ENCODE measurements around the gene THAP12. TPM values are rescaled to one million over a fixed set of nuclear protein-coding genes. Genes with fewer than 3 reads are reported as not detected.

The THAP12 gene
- total RNA-seq, 1 donor from 2014 or later = 92.5 TPM

- DNase-seq (ENCODE audit: low spot score in 2 of 2) (no peak), FAIRE-seq (no peak)
Measured at GRCh38 chr11:76382209-76382608, 1.3 kb upstream of the THAP12 start.

DNA sequence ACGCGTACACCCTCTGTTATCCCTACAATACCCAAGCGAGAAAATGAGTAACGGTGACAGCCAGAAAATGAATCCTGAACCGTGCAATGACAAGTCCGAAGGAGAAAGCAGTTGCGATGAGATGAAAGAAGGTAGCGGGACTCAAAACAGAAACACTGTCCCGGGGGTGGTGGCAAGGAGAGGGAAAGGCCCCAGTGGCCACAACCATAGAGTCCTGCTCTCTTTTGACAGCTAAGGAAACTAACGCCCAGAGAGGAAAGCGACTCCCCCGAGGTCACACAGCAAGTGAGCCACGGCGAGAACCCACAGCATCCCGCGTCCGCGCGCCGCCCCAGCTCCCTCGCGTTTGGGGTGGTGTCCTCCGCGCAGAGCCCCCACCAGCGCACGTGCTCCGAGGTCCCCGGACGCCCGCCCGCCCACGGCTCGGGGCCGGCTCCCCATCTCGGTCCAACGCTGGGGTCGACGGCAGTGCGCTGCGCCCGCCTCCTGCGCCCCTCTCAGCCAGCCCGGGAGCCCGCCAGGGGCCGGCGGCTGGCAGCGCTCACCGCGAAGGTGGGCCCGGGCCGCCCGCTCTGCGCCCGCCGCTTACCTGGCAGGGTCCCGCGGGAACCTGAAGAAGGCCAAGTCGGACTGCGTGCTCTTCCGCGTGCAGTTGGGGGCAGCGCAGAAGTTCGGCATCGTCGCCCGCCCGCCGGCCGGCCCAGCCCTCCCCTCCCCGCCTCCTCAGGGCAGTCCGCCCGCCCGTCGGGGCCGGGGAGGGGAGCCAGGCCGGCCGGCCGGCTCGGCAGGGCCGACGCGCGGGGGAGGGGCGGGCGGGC, 564 bp downstream of the THAP12 start:
- no peak for FAIRE-seq
- DNase-seq (ENCODE audit: low spot score in 2 of 2) = peak; percentile 25 to 54

- no peak for DNase-seq (ENCODE audit: low spot score in 2 of 2)
- no peak for FAIRE-seq
Measured at GRCh38 chr11:76379807-76380158, 1.1 kb downstream of the THAP12 start.

DNA sequence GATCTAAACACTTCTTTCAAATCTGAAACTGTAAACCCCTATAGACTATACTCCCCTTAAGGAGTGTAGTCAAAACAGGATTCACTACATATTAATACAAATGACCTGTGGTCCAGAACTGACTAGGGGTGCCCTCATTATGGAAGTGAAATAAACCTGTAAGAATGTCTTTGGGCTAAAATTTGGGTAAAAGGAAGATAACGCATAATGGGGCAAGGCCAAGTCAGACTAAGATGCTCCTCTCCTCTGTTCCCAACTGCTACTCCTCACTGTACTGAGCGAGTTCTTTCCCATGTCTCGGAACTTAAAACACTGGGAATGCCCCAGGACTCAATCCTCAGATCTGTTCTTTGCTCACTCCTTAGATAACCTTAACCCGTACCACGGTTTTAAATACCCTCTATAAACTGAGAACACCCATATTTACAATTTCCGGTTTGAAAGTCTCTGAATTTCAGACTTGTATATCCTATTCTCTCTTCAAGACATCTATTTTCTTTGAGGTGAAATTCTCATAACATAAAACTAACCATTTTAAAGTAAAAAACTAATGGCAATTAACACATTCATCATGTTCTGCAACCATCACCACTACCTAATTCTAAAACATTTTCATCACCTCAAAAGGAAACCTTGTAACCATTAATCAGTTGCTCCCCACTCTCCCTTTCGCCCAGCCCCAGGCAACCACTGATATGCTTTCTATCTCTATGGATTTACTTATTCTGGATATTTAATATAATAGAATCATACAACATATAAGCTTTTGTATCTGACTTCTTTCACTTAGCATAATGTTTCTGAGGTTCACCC, 4.0 kb downstream of the THAP12 start:
- DNase-seq (ENCODE audit: low spot score in 2 of 2) = no peak
- no peak for FAIRE-seq

- DNase-seq (ENCODE audit: low spot score in 2 of 2) (peak in 1 of 2 donors; percentile 25), FAIRE-seq (no peak)
Measured at GRCh38 chr11:76371170-76371569, 9.8 kb downstream of the THAP12 start.

DNA sequence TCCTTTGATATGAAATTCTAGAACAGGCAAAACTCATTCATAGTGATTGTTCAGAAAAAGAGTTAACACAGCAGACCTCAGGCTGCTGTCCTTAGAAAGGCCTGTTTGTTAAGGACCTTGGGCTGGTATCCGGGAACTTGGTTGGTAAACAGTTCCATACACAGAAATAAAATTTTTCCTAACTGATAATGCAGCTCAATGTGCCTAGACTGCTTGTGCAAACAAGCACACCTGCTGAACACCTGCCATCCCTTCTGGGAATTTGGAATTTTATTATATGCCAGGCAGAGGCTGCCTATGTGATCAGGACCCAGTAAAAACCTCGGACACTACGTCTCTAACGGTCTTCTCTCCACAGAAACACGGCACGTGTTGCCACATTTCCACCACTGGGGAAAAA, 11.5 kb downstream of the THAP12 start:
- DNase-seq (ENCODE audit: low spot score in 2 of 2) (no peak), FAIRE-seq (no peak)

DNA sequence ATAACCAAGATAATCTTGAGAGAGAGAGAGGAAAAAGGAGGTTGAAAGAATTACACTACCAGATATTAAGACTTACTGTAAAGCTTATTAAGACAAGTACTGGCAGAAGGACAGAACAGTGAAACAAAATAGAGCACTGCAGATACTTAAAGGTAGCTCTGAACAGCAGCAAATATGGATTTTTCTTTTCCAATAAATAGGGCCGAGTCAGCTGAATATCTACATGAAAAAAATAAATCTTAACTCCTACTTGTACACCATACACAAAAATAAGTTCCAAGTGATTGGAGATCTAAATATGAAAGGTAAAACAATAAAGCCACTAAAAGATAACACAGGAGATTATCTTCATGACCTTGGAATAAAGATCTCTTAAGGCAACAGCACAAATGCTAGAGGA, 12.4 kb downstream of the THAP12 start:
- DNase-seq (ENCODE audit: low spot score in 2 of 2) (no peak), FAIRE-seq (no peak)

DNA sequence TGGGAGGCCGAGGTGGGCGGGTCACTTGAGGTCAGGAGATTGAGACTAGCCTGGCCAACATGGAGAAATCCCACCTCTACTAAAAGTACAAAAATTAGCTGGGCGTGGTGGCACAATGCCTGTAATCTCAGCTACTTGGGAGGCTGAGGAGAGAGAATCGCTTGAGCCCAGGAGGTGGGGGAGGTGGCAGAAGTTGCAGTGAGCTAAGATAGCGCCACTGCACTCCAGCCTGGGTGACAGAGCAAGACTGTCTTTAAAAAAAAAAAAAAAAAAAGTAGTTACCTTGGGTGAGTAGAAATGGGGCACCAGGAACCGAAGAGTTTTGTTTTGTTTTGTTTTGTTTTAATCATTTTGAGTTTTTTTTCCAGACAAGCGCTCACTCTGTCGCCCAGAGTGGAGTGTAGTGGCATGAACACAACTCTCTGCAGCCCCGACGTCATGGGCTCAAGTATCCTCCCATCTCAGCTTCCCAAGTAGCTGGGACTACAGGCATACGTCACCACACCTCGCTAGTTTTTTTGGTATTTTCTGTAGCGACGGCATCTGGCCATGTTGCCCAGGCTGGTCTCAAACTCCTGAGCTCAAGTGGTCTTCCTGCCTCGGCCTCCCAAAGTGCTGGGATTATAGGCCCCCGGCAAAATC, 15.8 kb downstream of the THAP12 start:
- no peak for FAIRE-seq
- DNase-seq (ENCODE audit: low spot score in 2 of 2) = no peak

GRCh38 chr11:76362716-76363115, 18.2 kb downstream of the THAP12 start:
- FAIRE-seq (no peak), DNase-seq (ENCODE audit: low spot score in 2 of 2) (no peak)

- FAIRE-seq (no peak), DNase-seq (ENCODE audit: low spot score in 2 of 2) (no peak)
Measured at GRCh38 chr11:76361776-76362175, 19.2 kb downstream of the THAP12 start.

- no peak for FAIRE-seq
- no peak for DNase-seq (ENCODE audit: low spot score in 2 of 2)
Measured at GRCh38 chr11:76361374-76361773, 19.6 kb downstream of the THAP12 start.

DNA sequence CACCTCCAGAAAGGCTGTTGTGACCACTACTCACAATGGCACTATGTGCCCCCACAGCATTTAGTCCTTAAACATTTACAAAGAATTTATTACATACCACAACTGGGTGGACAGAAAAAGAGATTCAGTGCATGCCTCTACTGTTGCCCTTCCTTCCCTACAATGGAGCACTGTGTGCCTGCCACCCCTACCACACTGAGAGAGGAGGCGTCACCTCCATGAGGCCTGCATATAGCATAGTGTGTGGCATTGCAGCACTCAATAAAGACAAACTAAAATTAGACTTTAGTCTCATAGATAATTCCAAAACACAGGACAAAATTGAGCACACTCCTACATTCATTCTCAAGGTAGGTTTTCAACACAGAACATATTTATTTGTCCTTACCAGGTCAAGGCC, 25.8 kb downstream of the THAP12 start:
- no peak for DNase-seq (ENCODE audit: low spot score in 2 of 2)

GRCh38 chr11:76348348-76348747, 32.6 kb downstream of the THAP12 start:
- DNase-seq (ENCODE audit: low spot score in 2 of 2) = no peak
- no peak for FAIRE-seq

More for the DNA sequence above, 25.8 kb downstream of the THAP12 start:
- FAIRE-seq = no peak

DNA sequence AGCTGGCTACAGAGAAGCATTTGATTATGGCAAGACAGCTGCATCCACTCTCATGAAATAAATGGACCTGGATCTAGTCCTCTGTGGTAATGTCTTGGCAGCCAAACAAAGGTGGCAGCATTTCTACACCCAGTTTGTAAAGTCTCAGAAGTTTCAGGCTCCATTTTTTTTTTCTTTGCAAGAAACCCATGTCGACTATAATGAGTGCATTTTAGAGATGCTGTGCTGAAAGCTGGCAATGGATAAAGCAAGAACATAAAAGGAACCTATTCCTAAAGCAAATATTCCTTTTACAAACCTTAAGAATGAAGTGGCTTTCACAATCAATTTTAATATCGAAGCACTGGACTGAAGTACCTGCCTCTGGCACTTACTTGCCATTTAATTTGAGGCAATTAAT, 33.5 kb downstream of the THAP12 start:
- FAIRE-seq (no peak), DNase-seq (ENCODE audit: low spot score in 2 of 2) (no peak)

DNA sequence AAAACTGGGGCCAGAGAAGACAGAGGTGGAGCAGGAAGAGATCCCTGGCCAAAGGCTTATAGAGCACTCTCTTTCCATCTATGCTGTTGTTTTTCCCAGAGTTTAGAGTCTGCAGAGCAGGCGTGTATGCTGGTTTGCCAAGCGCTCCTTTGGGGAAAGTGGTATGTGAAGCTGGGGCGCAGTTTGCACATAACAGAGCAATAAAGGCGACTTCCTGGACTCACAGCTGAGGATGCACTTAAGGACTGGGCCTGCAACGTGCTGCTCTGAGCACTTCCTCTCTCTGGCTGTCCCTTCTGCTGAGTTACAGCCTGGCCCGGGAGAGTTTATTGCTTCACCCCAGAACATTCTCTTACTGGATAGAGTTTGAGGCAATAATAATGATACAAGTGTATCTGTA, 41.7 kb downstream of the THAP12 start:
- DNase-seq (ENCODE audit: low spot score in 2 of 2) = no peak
- FAIRE-seq = no peak

- DNase-seq (ENCODE audit: low spot score in 2 of 2) = no peak
- no peak for FAIRE-seq
Measured at GRCh38 chr11:76337923-76338322, 43.0 kb downstream of the THAP12 start.

DNA sequence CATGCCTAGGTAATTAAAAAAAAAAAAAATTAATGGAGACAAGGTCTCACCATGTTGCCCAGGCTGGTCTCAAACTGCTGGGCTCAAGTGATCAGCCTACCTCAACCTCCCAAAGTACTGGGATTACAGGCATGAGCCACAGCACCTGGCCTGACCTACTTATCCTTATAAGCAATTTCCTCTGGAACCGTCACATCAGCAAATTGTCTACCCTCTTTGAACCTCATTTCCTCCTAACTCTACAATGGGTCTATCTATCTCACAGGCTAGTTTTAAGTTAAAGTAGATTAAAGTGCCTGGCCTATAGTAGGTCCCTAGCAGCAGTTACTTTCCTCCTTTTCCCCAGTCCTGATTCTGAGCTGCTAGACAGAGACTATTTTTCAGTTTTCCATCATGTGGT, 43.5 kb downstream of the THAP12 start:
- FAIRE-seq (no peak), DNase-seq (ENCODE audit: low spot score in 2 of 2) (no peak)

DNA sequence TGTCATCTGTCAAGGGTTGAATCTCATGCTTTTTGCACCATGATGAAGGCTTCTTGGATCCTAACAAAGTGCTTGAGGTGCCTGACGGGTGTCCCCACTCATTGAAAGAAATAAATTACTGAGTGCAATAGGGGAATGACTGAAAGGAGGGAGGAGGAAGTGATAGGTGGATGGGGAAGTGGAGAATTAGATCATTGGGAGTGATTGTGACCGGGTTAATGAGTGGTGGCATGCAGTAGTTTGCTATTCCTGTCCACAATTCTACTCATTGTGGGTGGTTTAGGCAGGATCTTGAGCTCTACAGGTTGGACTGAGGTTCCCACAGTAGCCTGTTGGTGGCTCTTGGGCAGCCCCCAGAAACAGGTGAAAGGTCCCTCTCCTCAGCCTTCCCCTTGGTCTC, 44.3 kb downstream of the THAP12 start:
- no peak for FAIRE-seq

GRCh38 chr11:76335842-76336241, 45.1 kb downstream of the THAP12 start:
- FAIRE-seq (no peak), DNase-seq (ENCODE audit: low spot score in 2 of 2) (no peak)

More for the DNA sequence above, 44.3 kb downstream of the THAP12 start:
- no peak for DNase-seq (ENCODE audit: low spot score in 2 of 2)

DNA sequence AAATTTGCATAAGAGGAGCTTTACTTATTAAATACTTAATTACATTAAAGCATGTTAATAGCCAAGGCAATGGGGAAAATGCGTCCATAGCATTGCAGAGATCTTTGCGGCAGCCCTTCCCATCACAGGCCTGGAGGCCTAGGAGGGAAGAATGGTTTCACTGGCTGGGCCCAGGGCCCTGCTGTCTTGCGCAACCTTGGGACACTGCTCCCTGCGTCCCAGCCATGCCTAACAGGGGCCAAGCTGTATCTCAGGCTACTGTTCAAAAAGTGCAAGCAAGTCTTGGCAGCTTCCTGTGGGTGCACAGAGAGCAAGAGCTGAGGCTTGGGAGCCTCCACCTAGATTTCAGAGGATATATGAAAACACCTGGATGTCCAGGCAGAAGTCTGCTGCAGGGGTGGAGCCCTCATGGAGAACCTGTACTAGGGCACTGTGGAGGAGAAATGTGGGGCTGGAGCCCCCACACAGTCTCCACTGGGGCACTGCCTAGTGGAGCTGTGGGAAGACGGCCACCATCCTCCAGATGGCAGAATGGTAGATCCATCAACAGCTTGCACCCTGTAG, 46.0 kb downstream of the THAP12 start:
- no peak for FAIRE-seq
- no peak for DNase-seq (ENCODE audit: low spot score in 2 of 2)

DNA sequence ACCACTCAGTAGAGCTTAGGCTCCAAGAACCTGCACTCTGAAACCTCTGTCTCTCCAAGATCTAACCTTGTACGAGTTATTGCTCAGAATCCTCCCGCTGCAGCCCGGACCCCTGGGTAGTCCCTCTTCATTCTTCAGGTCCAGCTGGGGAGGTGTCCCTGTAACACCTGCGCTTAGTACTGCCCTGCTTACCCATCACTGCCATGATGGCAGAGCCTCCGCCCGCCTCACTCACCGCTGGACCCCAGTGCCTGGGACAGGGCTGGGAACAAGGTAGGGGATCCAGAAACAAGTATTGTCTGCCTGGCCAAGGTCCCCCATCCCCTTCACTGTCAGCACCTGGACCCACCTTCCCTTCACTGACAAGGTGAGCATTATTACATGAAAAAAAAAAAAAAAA, 50.3 kb downstream of the THAP12 start:
- no peak for DNase-seq (ENCODE audit: low spot score in 2 of 2)
- FAIRE-seq = no peak
